ENCODE measurements around the gene PTPN20. TPM values are rescaled to one million over a fixed set of nuclear protein-coding genes. Genes with fewer than 3 reads are reported as not detected.

PTPN20 gene, protein sequence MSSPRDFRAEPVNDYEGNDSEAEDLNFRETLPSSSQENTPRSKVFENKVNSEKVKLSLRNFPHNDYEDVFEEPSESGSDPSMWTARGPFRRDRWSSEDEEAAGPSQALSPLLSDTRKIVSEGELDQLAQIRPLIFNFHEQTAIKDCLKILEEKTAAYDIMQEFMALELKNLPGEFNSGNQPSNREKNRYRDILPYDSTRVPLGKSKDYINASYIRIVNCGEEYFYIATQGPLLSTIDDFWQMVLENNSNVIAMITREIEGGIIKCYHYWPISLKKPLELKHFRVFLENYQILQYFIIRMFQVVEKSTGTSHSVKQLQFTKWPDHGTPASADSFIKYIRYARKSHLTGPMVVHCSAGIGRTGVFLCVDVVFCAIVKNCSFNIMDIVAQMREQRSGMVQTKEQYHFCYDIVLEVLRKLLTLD
- total RNA-seq (2022; extraction: Qiagen RNA extraction), result 2.9 to 5.1 TPM (median 4.1 TPM) in 5 replicates

DNA sequence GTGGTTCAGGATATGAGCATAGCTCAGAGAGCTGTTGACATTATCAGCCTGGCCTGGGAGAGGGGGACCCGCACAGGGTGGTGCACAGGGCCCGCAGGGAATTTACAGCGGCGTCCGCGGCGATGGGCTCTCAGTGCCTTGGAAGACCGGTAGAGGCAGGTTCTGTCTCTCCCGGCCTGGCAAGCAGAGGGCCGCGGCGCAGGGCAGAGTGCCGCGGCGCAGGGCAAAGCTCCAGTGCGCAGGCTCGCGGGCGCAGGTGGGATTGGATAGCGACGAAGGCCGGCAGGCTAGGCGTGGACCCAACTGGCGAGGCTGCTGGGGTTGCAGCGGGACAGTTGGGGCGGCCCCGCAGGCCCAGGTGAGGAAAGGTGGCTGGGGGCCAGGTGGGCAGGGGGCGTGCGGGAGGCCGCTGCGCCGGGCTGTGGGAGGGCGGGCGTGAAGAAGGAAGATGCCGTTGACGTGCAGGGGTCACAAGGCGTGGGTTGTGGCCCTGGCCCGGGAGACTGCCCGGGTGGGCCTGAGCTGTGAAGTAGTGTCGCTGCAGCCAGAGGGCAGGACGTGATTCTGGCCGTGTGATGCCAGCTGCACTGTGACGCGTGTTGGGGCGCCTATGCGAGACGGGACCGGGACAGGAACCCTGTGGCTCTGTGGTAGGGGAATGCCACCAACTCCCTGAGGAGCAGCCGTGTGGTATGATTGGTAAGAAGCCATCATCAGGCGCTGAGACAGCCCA, at the start of gene PTPN20:
PTPN20 (plus strand) TSS at position 285 of the 733 bp plus-strand sequence. CDS start 21,072 bp downstream, outside the sequence.

